ENCODE data around the gene TRIM28.
"Not testable (repeated sequence)": the region's sequence is repeated elsewhere in the genome, so short reads cannot be mapped to it uniquely, and the experiment has no call there.

TRIM28 gene

DNA sequence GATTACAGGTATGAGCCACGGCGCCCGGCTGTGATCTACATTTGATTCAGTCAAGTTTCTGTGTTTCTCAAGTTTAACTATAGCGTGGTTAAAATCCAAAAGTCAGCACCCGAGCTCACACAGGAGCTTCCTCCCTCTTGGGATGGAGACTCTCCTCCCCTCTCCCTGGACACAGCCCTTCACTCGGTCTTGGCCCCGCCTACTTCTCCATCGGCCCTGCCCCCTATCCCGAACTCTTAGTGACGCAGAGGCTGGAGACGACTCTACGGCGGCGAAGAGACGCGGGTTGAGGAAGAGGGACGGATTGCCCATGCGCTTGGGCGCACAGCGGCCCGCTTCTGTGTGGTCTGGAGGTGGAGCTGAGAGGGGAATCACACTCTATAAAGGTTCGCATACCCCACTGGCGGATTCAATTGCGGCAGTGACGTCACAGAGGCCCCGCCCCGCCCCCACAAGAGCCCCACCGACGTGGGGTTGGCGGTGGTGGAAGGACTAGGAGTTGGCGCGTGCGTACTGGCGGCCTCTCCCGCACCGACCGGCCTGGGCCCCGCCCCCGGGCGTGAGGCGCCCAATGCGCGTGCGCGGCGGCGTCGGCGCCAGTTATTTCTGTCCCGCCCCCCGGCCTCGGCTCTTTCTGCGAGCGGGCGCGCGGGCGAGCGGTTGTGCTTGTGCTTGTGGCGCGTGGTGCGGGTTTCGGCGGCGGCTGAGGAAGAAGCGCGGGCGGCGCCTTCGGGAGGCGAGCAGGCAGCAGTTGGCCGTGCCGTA, at the start of gene TRIM28:
Gene TRIM28, plus strand, starts transcription at position 239 of the 765 bp plus-strand sequence. CDS start 694 bp downstream, outside the sequence.
- DNase-seq: no peak

DNA sequence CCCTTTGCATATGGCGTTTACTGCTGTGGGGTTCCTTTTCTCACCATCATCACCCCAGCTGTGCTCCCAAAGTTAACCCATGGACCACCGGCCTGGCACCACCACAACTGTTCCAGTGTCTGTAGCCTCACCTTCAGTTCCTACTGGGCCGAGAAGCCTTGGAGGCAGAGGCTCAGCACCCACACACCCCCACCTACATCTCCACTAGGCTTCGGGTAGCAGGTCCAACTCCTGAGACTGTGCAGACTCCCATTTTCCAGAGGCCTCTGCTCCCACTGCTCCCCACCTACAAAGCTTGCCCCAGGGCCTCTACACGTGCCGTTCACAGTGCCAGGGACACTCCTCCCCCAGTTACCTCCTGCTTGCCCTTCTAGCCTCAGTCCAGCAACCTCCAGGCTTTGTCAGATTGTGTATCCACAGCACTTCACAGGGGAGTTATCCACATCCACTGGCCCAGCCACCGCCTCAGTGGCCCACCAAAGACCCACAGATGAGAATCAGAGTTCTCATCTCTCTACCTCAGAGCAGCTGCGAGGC, 46.2 kb upstream of the TRIM28 start:
- no peak for DNase-seq

DNA sequence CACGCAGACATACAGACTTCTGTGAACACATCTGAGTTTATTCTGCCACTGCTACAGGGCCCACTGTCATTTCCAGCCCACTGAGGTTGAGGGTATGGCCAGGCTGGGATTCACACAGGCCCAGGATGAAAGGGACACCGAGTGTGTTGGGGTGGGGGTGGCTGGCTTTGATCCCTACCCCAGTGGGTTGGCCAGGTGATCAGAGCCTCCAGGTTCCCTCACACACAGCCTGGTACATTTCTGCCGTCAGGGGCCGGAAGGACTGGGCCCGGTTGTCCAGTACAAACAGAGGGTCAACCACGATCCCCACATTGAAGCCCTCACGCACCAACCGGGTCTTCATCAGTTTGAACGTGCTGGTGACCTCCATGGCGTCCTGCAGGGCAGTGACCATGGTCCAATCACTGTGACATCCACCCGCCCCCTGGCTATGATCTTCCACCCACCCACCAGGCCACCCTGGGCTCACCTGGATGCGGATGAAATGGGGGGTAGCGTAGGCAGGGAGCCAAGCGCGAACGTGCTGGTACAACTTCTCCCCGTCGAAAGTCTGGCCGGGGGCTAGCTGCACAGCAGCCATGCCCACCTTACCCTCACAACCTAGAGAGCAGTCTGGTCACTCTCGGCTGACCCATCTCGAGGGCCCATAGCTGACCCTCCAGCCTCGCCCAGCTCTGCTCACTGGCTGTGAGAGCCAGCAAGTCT, 45.4 kb upstream of the TRIM28 start:
- no peak for DNase-seq

DNA sequence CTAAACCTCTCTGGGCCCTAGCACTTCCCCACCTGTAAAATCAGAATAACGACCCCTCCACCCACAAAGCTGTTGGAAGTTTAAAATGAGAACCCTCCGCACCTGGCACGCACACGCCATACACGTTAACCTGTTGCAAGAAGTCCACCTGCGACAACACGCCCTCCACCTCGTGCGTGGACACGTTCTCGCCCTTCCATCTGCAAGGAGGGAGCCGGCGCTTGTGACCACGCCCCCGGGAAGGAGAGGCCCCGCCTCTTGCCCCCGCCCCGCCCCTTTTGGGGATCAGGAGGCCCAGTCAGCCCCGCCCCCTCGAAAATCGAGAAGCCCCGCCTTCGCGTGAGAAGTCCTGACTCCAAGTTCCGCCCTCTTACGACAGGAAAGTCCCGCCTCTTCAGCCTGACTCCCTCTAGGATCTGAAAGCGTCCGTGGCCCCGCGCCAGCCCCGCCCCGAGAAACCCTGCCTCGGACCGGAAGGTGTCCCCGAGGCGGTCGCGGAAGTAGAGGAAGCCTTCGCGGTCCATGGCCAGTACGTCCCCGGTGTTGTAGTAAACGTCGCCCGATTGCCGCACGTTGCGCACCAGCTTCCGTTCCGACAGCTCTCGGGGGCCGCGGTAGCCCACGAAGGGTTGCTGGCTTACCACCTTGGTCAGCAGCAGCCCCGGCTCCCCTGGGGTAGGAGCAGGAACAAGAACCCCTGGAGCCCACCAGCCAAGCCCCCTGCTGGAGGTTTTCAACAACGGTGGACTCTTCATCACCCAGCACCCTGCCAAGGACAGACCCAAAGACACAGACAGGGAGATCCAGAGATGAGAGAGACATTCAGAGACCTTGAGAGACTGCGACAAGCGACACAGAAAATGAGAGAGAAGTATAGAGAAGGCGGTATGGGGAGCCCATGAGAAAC, 44.6 kb upstream of the TRIM28 start:
- peak; percentile 98 for DNase-seq

DNA sequence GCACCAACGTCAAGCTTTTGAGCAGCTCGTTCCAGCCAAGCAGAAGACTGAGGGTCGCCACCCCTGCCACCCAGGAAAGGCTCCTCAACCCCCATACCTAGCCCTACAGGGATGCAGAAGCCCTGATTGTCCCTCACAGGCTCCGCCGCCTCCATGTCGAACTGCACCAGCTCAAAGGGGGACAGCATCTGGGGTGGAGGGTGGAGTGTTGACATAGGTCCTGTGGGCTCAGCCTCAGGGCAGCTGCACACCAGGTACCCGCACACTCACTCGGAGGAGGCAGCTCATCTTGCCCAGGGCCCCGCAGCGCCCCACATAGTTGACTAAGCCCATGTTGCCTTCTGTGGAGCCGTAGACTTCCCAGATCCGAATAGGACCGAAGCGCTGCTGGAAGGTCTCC, 43.6 kb upstream of the TRIM28 start:
- no peak for DNase-seq

DNA sequence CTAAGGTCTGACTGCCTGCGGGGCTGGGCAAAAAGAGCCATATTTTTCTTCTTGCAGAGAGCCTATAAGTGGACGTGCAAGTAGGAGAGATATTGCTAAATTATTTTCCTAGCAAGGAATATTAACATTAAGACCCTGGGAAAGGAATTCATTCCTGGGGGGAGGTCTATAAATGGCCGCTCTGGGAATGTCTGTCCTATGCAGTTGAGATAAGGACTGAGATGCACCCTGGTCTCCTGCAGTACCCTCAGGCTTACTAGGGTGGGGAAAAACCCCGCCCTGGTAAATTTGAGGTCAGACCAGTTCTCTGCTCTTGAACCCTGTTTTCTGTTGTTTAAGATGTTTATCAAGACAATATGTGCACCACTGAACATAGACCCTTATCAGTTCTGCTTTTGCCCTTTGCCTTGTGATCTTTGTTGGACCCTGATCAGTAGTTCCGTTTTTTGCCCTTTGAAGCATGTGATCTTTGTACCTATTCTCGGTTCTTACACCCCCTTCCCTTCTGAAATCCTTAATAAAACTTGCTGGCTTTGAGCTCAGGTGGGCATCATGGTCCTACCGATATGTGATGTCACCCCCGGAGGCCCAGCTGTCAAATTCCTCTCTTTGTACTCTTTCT, 36.2 kb upstream of the TRIM28 start:
- not testable (repeated sequence) for DNase-seq

DNA sequence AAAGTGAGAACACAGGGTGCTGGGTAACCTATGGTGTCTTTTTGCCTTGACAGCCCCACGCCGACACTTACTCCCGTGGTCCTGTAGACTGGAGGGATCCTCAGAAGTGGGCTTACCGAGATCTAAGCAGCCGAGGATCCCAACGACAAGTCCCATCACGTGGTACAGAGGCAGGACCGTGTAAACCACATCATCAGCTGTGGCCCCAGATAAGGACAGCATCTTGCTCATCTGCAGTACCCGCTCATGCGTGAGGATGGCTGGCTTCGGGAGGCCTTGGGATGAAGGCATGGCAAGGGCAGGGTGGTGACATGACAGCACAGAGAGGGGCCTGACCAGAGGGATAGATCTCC, 34.2 kb upstream of the TRIM28 start:
- DNase-seq: no peak

DNA sequence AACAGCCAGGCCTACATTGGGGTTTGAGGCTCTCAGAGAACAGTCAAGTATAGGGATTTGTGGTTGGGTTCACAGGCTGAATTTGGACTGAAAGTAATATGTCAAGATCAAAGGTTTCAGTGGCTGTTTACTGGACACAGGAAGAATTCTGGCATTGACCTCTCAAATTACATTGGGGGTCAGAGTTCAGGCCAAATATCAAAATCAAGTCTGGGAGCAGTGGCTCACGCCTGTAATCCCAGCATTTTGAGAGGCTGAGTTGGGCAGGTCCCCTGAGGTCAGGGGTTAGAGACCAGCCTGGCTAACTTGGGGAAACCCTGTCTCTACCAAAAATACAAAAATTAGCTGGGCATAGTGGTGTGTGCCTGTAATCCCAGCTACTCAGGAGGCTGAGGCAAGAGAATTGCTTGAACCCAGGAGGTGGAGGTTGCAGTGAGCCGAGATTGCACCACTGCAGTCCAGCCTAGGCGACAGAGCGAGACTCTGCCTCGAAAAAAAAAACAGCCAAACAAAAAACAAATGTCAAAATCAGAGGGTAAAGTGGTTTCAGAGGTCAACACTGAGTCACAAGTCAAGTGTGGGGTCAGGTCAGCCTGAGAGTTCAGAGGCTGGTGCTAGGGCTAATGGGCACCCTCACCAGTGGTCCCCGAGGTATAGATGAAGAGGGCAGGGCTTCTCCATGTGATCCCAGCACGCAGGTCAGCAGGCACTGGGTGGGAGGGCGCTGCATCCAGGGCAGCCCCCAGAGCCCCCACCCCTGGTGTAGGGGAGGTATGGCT, 33.6 kb upstream of the TRIM28 start:
- DNase-seq: no peak

DNA sequence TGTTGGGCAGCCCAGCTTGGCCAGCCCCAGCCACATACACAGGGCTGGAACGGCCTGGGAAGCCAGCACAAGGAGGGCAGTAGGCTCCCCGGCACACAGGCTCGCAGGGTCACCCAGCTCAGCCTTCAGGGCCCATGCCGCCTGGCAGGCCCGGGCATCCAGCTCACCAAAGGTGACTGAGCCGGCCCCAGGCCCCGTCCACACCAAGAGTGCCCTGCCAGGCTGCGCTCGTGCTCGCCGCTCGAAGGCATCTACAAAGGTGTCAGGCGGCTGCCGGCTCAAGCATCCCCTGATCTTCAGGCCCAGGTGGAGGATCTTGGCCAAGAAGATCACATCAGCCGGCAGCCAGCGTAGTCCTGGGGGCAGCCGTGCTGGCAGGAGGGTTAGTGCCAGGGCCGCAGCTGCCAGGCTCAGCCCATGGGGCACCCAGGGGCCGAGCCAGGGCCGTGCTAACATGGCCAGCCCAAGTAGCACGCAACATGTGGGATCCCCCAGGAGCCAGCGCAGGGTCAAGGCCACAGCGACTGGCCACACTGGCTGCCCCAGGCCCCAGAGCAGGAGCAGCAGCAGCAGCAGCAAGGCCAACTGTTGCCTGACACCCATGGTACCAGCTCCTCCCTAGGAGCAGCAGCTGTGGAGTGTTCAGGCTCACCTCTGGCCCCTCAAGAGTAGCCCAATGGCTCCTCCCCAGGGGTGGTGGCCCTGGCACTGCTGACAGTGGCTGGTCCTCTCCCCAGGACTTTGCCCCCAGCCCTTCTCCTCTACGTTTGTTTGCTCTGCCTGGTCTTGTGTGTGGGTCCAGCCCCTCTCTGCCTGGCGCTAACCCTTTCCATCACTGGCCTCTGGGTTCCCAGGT, 32.3 kb upstream of the TRIM28 start, which contains the start of gene SLC27A5:
Gene SLC27A5, minus strand, starts transcription at position 640 of the 856 bp plus-strand sequence. Its CDS starts 37 bp downstream, at position 603.
- DNase-seq: no peak

DNA sequence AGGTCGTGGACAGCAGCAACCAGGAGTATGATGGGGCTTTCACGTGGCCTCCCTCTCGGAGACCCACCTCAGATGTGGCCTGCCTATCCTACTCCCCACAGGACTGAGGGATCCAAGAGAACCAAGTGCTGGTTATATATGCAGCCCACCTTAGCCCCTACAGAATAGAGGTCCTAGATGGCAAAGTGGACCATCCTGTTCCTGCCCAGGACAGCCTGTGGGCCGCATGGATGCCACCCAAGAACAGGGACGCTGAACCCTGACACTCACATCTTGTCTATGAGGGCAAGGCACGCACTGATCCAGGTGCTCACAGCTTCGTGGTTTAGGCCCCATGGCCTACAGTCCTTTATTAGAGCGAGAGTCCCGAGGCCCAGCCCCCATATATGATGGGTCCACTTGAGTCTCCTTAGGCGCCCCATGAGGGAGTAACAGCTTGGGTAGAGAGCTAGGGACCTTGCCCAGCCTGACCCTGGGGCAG, 30.6 kb upstream of the TRIM28 start:
- no peak for DNase-seq

DNA sequence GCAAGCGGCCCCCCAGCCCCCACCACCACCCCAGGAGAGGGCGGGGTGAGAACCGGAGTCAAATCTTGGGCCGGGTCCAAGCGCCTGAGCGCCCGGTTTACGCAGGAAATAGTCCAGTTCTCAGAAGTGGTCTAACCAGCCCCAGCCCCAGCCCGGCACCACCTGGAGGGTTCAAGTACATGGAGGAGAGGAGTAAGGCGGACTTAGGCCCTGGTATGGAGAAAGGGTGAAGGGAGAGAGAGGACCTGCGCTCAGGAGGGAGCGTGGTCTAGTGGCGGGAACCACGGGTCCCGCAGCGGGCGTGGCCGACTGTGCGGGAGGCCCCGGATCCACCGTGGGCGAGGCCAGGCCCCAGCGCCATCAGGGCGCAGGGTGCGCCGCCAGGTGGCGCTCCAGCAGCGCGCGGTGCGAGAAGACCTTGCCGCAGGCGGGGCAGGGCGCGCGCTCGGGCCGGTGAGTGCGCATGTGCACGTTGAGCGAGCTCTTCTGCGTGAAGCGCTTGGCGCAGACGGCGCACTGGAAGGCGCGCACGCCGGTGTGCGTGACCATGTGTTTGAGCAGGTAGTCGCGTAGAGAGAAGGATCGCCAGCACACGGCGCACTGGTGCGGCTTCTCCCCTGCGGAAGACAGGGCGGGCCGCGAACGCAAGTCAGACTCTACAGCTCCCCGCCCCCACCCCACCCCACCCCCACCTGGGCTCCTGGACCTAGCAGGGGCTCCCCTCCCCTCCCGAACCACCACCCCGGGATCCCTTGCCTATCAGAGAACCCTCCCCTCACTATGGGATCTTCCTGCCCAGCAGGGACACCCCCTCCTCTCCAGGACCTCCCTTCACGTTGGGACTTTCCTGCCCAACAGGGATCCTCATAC, 29.9 kb upstream of the TRIM28 start:
- DNase-seq: peak; percentile 88

DNA sequence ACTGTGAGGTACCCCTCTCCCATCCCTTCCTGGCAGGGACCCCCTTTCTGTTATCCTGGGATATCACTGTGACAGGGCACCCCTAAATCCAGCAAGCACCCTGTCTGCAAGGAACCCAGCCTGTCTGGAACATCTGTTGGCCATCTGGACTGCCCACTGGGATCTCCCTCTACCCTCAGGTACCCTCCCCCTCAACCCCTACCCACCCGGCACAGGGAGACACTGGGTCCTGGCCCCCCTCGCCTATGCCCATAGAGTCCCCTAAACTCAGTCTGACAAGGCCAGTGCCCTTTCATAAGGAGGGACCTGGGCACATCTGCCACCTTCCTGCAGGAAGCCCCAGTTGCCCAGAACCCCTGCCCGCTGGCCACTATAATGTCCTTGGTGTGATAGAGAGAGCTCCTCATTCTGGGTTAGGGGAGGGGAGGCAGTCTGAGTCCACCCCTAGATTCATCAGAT, 29.3 kb upstream of the TRIM28 start:
- no peak for DNase-seq

DNA sequence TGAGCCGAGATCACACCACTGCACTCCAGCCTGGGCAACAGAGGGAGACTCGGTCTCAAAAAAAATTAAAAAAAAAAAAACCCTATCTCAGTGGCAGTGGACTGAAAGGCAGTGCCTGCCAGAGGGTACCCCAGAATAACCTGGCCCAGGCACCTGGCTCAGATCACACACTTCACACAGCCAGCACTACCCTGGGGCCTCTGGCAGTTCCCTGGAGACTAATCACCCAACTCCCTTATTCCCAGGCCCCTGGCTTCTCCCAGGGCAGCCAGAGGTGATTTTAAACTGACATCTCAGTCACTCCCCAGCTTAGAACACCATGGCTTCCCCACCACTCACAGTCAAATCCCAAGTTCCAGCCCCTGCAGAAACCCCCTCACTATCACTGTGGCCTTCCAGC, 28.6 kb upstream of the TRIM28 start:
- DNase-seq: no peak

DNA sequence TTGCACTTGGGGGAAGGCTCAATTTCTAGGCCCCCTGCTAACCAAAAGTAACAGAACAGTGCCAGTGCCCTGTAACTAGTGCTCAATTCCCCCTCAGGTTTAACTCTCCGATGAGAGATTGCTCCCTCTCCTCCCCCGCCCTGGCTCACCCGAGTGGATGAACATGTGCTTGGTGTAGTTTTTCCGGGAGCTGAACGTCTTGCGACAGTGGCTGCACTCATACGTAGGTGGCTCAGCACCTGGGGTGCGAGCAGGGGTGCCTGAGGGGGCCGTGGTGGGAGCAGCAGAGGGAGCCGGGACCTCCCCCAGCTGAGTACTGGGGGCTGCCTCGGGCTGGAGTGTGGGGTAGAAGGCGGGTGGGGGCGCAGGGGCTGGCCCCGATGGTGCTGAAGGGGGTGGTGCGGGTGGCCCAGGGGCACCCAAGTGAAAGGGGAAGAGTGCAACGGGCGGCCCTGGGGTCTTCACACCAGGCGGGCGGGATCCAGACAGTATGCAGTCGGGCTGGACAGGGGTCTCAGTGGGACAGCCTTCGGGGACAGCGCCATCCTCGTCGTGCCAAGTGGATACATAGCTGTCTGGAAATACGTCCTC, 27.5 kb upstream of the TRIM28 start:
- no peak for DNase-seq

DNA sequence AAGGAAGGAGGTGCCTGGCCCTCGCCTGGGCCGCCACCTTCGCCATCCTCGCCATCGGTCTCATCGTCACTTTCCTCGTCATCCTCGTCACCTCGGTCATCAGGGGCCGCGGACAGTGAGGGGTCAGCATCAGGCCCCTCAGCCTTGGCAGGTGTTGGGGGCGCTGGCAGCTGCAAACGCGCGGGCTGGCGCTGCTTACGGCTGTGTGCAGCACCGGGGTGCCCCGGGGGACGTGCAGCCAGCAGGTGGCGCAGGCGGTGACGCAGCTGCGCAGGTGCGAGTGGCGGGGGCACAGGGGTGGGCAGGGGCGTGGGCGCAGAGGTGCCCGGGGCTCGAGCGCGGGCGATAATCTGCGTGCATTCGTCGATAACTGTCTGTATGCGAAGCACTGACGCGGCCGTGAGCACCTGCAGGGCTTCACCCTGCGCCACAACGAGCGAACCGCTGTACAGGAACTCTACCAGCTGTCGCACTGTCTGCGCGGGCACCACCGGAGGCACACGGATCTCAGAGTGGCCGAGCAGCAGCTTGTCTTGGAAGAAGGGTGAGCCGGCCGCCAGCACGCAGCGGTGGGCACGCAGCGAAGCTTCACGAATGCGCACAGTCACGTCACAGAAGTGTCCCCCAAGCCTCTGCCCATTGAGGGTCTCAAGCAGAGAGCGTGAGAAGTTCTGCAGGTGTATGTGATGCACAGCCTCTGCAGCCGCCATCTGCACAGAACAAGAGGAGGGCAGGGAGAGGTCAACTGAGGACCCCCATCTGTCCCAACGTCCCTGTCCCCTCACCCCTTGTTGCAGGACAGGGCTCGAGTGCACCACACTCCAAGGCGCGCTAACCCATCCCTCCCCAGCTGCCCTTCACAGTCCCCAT, 26.7 kb upstream of the TRIM28 start:
- no peak for DNase-seq

DNA sequence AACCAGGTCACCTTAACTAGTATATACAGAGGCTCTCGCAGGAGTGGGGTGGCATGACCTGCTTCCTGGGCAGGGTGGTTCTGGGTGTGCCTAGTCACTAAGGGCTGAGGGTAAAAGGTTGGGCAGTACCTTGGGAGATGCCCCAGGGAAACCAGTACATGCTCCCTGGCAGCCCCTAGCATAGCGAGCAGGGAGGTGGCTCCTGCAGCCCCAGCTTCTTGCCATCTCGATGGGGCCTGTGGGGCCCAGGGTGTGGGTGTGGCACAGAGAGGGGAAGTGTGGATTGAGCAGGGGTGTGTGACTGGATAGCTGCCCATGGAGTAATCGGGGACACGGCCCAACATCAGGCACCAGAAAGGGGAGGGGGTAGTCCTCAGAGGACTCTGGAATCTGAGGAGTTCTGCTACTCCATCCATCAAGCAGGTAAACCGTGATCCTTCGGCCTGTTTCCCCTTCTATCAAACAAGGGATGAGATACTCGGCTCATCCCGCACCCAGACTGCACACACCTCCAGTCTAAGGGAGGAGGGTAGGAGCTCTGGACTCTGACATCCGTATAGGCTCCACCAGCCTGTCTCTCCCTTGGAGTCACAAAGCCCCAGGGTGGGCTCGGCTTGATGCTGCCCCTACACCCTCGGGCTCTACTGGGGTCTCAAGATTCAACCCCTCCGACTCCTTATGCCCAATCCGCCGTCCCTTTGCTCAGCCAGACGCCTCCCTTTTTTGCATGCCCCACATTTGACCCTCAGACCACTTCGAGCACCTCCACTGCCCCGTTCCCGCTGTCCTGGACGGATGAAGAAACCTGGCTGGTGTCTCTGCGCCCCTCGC, 25.4 kb upstream of the TRIM28 start:
- no peak for DNase-seq

DNA sequence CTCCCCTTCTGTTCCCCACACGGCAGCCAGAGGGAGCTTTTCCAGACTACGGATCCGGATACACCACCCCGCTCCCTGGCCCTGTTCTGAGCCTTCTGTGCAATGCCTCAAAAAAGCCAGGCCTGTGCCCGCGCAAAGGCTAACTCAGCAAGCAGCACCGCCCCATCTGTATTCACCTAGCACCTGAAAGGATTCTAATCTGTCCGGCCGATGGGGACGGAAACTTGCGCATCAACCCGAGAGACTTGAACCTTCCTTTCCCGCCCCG, 24.8 kb upstream of the TRIM28 start:
- peak; percentile 47 for DNase-seq

Measured in DMS153 (cell line).